Testis (tissue), 3 donors: ENCODE measurements around the gene RAB4B. TPM values are rescaled to one million over a fixed set of nuclear protein-coding genes. Genes with fewer than 3 reads are reported as not detected.

Experiments
- DNase-seq: peaks from one replicate; pipeline ENCODE4 v3.0.0-alpha.2; 2019
- H3K27ac ChIP-seq, 2 donors: fragments of 200-600 bp; sonication (generic); one replicate each; pipeline ENCODE4 v1.5.1; 2019
- H3K27me3 ChIP-seq: fragments of 200-600 bp; sonication (generic); one replicate; pipeline ENCODE4 v1.5.1; 2019
- H3K36me3 ChIP-seq: fragments of 200-600 bp; sonication (generic); one replicate; pipeline ENCODE4 v1.5.1; 2017; ENCODE audit warnings: low read depth; ENCODE audit errors: missing control alignments
- H3K4me1 ChIP-seq: fragments of 200-600 bp; sonication (generic); one replicate; pipeline ENCODE4 v1.5.1; 2019
- H3K4me3 ChIP-seq, 2 donors: fragments of 200-600 bp; sonication (generic); one replicate each; pipeline ENCODE4 v1.5.1; 2017 to 2019
- H3K9me3 ChIP-seq: fragments of 200-600 bp; sonication (generic); one replicate; pipeline ENCODE4 v1.5.1; 2017
- POLR2A ChIP-seq: fragments of 450-650 bp; IDR thresholded peaks from one replicate; pipeline ENCODE4 v1.6.1; 2017; ENCODE audit warnings: antibody characterized with exemption, mild to moderate bottlenecking, moderate library complexity
- WGBS, 2 donors: methylation state at CpG; one replicate each; pipeline ENCODE4 v1.1.5; 2018; 5-methylcytosine and 5-hydroxymethylcytosine counted together
- intact Hi-C: fragments of 100-400 bp; cut with DNase I; formaldehyde crosslinking; loops from one replicate; pipeline ENCODE4 v1.15.1; 2023; ENCODE audit warnings: low total_unique reads
- polyA plus RNA-seq: library from polyadenylated mRNA; stranded (reverse); fragments of 350-450 nt; fragmentation: Illumina TruSeq; extraction: RNeasy Lipid Tissue Mini Kit (QIAGEN cat#74804); gene quantifications from one replicate; pipeline ENCODE4 v1.2.3, GENCODE V29; 2014; ENCODE audit warnings: low read depth, low replicate concordance; ENCODE audit not compliant: insufficient read depth
- total RNA-seq, 2 donors: library from RNA; depleted of rRNA; stranded (reverse); fragments of >200 nt; gene quantifications; one replicate each; pipeline ENCODE4 v1.2.3, GENCODE V29; 2016
- TF ChIP-seq, protein P1 (sequence below), 3 experiments: fragments of 450-650 bp in 2 of 3; fragments of 200-600 bp in 1 of 3; sonication (generic) in 1 of 3; IDR thresholded peaks; one replicate each; pipeline ENCODE4 v1.5.1; 2016 to 2019; ENCODE audit warnings: antibody characterized with exemption in 3 of 3, mild to moderate bottlenecking in 2 of 3, moderate library complexity in 1 of 3

RAB4B gene
- total and polyA plus RNA-seq, 3 donors from 2014 or later = 44.7 to 49.3 (median 46.7) TPM

DNA sequence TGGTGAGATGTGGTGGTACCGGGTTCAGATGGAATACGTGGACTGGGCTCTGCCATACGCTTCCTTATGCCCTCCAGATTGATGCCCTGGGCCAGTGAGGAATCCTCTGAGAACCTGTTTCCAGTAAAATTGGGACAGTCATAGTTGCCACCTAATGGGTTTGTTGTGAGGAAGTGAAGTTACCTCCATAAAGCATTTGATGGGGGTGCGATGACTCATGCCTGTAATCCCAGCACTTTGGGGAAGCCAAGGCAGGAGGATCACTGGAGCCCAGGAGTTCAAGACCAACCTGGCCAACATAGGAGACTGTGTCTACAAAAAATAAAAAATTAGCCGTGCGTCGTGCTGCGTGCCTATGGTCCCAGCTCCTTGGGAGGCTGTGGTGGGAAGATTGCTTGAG, 22.3 kb upstream of the RAB4B start:
- H3K4me1 ChIP-seq = peaks cover 10% of the 10 kb centered on the region
- no peak for DNase-seq
- TF ChIP-seq POLR2A = no peak
- TF ChIP-seq, protein P1, sequence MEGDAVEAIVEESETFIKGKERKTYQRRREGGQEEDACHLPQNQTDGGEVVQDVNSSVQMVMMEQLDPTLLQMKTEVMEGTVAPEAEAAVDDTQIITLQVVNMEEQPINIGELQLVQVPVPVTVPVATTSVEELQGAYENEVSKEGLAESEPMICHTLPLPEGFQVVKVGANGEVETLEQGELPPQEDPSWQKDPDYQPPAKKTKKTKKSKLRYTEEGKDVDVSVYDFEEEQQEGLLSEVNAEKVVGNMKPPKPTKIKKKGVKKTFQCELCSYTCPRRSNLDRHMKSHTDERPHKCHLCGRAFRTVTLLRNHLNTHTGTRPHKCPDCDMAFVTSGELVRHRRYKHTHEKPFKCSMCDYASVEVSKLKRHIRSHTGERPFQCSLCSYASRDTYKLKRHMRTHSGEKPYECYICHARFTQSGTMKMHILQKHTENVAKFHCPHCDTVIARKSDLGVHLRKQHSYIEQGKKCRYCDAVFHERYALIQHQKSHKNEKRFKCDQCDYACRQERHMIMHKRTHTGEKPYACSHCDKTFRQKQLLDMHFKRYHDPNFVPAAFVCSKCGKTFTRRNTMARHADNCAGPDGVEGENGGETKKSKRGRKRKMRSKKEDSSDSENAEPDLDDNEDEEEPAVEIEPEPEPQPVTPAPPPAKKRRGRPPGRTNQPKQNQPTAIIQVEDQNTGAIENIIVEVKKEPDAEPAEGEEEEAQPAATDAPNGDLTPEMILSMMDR (IDR thresholded peaks at IDR 0.05) = no peak
- 96 to 98% methylated on average over 8 of the region's 8 CpGs for WGBS, 2 donors
- H3K36me3 ChIP-seq = no peaks in the 10 kb centered on the region
- H3K9me3 ChIP-seq = no peaks in the 10 kb centered on the region
- intact Hi-C loops = no loop called here
- no peak overlapping the region for H3K27ac ChIP-seq
- no peaks in the 10 kb centered on the region for H3K27me3 ChIP-seq
- H3K4me3 ChIP-seq = no peak overlapping the region

DNA sequence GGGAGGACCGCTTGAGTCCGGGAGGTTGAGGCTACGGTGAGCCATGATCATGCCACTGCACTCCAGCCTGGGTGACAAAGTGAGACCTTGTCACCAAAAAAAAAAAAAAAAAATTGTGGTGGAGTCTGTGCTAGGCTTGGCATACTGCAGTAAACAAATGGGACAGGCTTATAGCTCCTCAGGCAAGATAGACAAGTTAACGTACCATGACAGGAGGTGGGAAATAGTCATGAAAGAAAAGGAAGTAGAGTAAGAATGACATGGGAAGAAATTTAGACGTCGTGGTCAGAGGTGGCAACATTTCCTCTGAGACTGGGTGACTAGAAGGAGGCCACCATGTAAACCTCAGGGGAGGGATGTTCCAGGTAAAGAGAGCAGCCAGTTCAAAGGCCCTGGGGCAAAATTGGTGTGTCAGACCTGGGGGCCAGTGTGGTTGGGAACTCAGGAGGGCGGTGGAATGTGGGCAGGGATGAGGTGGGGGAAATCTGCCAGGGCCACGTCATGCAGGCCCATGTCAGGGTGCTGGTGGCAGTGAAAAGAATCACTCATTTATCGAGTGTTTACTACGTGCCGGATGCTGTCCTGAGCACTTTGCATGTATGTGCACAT, 21.4 kb upstream of the RAB4B start:
- no peak for DNase-seq
- 87 to 88% methylated on average over 10 to 11 of the region's 11 CpGs for WGBS, 2 donors
- Histone ChIP-seq H3K4me1 (peaks cover 10% of the 10 kb centered on the region), H3K9me3 (no peaks in the 10 kb centered on the region), H3K36me3 (no peaks in the 10 kb centered on the region), H3K4me3 (no peak overlapping the region), H3K27me3 (no peaks in the 10 kb centered on the region), H3K27ac (no peak overlapping the region)
- intact Hi-C loops = no loop called here
- no peak for TF ChIP-seq POLR2A
- TF ChIP-seq, protein P1 (IDR thresholded peaks at IDR 0.05) = no peak

DNA sequence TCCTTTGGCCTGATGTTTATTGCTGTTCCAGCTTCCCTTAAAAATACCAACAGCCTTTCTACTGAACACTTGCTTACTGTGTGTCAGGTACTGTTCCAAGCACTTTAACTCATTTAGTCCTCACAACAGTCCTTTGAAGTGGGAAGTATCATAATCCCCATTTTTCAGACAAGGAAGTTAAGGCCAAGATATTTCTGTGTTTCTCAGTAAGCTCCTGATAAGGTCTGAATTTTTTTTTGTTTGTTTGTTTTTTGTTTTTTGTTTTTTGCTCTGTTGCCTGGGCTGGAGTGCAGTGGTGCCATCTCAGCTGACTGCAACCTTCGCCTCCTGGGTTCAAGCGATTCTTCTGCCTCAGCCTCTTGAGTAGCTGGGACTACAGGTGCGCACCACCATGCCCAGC, 19.6 kb upstream of the RAB4B start:
- Histone ChIP-seq H3K4me3 (no peak overlapping the region), H3K36me3 (no peaks in the 10 kb centered on the region), H3K9me3 (no peaks in the 10 kb centered on the region), H3K27ac (no peak overlapping the region), H3K4me1 (no peaks in the 10 kb centered on the region), H3K27me3 (no peaks in the 10 kb centered on the region)
- DNase-seq = no peak
- intact Hi-C loops = no loop called here
- TF ChIP-seq, protein P1 (IDR thresholded peaks at IDR 0.05) = no peak
- no peak for TF ChIP-seq POLR2A
- 92 to 95% methylated on average over 2 to 3 of the region's 3 CpGs for WGBS, 2 donors

DNA sequence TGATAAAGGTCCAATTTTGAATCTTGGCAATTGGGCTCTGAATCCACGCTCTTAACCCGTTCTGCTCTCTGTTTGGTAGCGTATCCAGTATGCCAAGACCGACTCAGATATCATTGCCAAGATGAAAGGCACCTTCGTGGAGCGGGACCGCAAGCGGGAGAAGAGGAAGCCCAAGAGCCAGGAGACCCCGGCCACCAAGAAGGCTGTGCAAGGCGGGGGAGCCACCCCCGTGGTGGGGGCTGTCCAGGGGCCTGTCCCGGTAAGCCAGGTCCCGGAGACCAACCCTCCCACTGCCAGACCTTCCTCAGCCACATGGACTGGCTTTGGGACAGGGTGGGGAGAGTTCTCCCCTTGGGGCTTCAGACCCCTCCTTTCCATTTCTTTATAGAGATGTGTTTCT, 18.7 kb upstream of the RAB4B start:
- no peak overlapping the region for H3K27ac ChIP-seq
- H3K27me3 ChIP-seq = no peaks in the 10 kb centered on the region
- DNase-seq = no peak
- no peak overlapping the region for H3K4me3 ChIP-seq
- no peaks in the 10 kb centered on the region for H3K36me3 ChIP-seq
- intact Hi-C loops = no loop called here
- WGBS, 2 donors = 92 to 95% methylated on average over 12 to 13 of the region's 13 CpGs
- no peaks in the 10 kb centered on the region for H3K4me1 ChIP-seq
- no peaks in the 10 kb centered on the region for H3K9me3 ChIP-seq
- TF ChIP-seq, protein P1 (IDR thresholded peaks at IDR 0.05) = no peak
- TF ChIP-seq POLR2A = no peak
